H1 (cell line): ENCODE data around the gene CMYA5. TPM values are rescaled to one million over a fixed set of nuclear protein-coding genes. Genes with fewer than 3 reads are reported as not detected.

Experiments used
- CTCF ChIA-PET: fragments of 300-600 bp; sonication (Branson Sonifier 250); formaldehyde crosslinking; loops from one replicate; lab custom pipeline; 2021; ENCODE audit not compliant: partially characterized antibody; lab: Charles Lee
- POLR2A ChIA-PET: fragments of 300-600 bp; sonication (Branson Sonifier 250); formaldehyde crosslinking; loops from one replicate; lab custom pipeline; 2021; ENCODE audit warnings: inconsistent platforms; ENCODE audit not compliant: partially characterized antibody; lab: Charles Lee
- DNase-seq, 2 experiments: peaks; one replicate each; pipeline versions ENCODE4 v3.0.0 to v3.0.0-alpha.2; 2010 to 2022; ENCODE audit warnings: low spot score in 2 of 2, low read depth in 1 of 2, mixed read lengths in 1 of 2
- FAIRE-seq: peaks from 2 replicates; lab custom pipeline; 2011; peaks lifted over from hg19 to GRCh38; lab: Jason Lieb, UNC
- H2AFZ ChIP-seq: 2 replicates; pipeline ENCODE4 v1.8.1; 2012; ENCODE audit warnings: low read length, inconsistent platforms
- H2AK5ac ChIP-seq: 2 replicates; pipeline ENCODE4 v1.6.1; 2013; ENCODE audit warnings: low read depth, low read length
- H2BK120ac ChIP-seq: replicated peaks from 2 replicates; pipeline ENCODE3; 2013; ENCODE audit warnings: low read depth, low read length, inconsistent platforms
- H2BK12ac ChIP-seq: 2 replicates; pipeline ENCODE4 v1.6.1; 2013; ENCODE audit warnings: low read depth, low read length
- H2BK15ac ChIP-seq: 2 replicates; pipeline ENCODE4 v1.6.1; 2013; ENCODE audit warnings: low read length
- H2BK20ac ChIP-seq: 2 replicates; pipeline ENCODE4 v1.6.1; 2013; ENCODE audit warnings: low read length
- H2BK5ac ChIP-seq: 2 replicates; pipeline ENCODE4 v1.6.1; 2013; ENCODE audit warnings: low read depth, low read length
- H3K14ac ChIP-seq: 2 replicates; pipeline ENCODE4 v1.6.1; 2013; ENCODE audit warnings: inconsistent platforms; ENCODE audit not compliant: insufficient read length
- H3K18ac ChIP-seq: 2 replicates; pipeline ENCODE4 v1.6.1; 2013; ENCODE audit warnings: low read length; ENCODE audit errors: extremely low read depth
- H3K23ac ChIP-seq: 2 replicates; pipeline ENCODE4 v1.6.1; 2013; ENCODE audit warnings: inconsistent platforms; ENCODE audit not compliant: insufficient read length
- H3K23me2 ChIP-seq: 2 replicates; pipeline ENCODE4 v1.6.1; 2013; ENCODE audit warnings: low read depth, low read length
- H3K27ac ChIP-seq: 2 replicates; pipeline ENCODE4 v1.6.1; 2011; ENCODE audit warnings: low read depth, low read length, inconsistent platforms
- H3K27me3 ChIP-seq, 4 experiments: replicated peaks in 1 of 4; 1 replicate in 1 of 4; 2 replicates in 3 of 4; pipeline versions ENCODE4 v1.6.1 to v1.8.1; 2011 to 2013; ENCODE audit warnings: low read length in 3 of 4, mild to moderate bottlenecking in 3 of 4, inconsistent platforms in 2 of 4, mixed read lengths in 2 of 4, moderate library complexity in 1 of 4; ENCODE audit not compliant: control insufficient read depth in 3 of 4, insufficient read depth in 3 of 4; ENCODE audit errors: extremely low read depth in 1 of 4
- H3K36me3 ChIP-seq, 4 experiments: 2 replicates each; pipeline versions ENCODE4 v1.6.1 to v1.8.1; 2011 to 2013; ENCODE audit warnings: mild to moderate bottlenecking in 4 of 4, low read length in 3 of 4, moderate library complexity in 2 of 4, control low read depth in 1 of 4, inconsistent platforms in 1 of 4; ENCODE audit not compliant: insufficient read depth in 4 of 4, control insufficient read depth in 2 of 4
- H3K4ac ChIP-seq: replicated peaks from 2 replicates; pipeline ENCODE3; 2013; ENCODE audit warnings: low read length, low read depth, mixed read lengths, inconsistent platforms; ENCODE audit not compliant: insufficient read length
- H3K4me1 ChIP-seq, 4 experiments: replicated peaks in 1 of 4; 1 replicate in 1 of 4; 2 replicates in 3 of 4; pipeline versions ENCODE4 v1.6.1 to v1.8.1; 2011 to 2013; ENCODE audit warnings: low read length in 3 of 4, inconsistent platforms in 2 of 4, mixed read lengths in 1 of 4; ENCODE audit not compliant: insufficient read depth in 4 of 4, control insufficient read depth in 3 of 4
- H3K4me2 ChIP-seq, 2 experiments: 2 replicates each; pipeline versions ENCODE4 v1.6.1 to v1.8.1; 2011 to 2013; ENCODE audit warnings: low read depth in 2 of 2, low read length in 2 of 2, control low read depth in 1 of 2, inconsistent platforms in 1 of 2, mild to moderate bottlenecking in 1 of 2; ENCODE audit not compliant: insufficient read depth in 1 of 2
- H3K4me3 ChIP-seq, 4 experiments: fragments of 200-600, 300-600 bp in 1 of 4; sonication (generic), shearing (Covaris generic), sonication (Bioruptor Twin) in 1 of 4; 2 replicates each; pipeline versions ENCODE4 v1.5.1 to v1.8.1; 2011 to 2016; ENCODE audit warnings: low read length in 4 of 4, low read depth in 3 of 4, control low read depth in 2 of 4, inconsistent platforms in 2 of 4, mild to moderate bottlenecking in 2 of 4, mixed read lengths in 1 of 4, moderate library complexity in 1 of 4; ENCODE audit not compliant: insufficient read depth in 2 of 4; ENCODE audit errors: extremely low read depth in 1 of 4
- H3K56ac ChIP-seq: replicated peaks from 2 replicates; pipeline ENCODE3; 2013; ENCODE audit warnings: low read depth, mild to moderate bottlenecking, mixed read lengths, low read length, inconsistent platforms; ENCODE audit not compliant: insufficient read length
- H3K79me1 ChIP-seq: 2 replicates; pipeline ENCODE4 v1.6.1; 2013; ENCODE audit warnings: low read depth, low read length, control low read depth
- H3K79me2 ChIP-seq, 2 experiments: 2 replicates each; pipeline versions ENCODE4 v1.6.1 to v1.8.1; 2012 to 2013; ENCODE audit warnings: low read length in 2 of 2, mild to moderate bottlenecking in 2 of 2, inconsistent platforms in 1 of 2; ENCODE audit not compliant: insufficient read depth in 2 of 2, control insufficient read depth in 1 of 2
- H3K9ac ChIP-seq, 4 experiments: replicated peaks in 1 of 4; 1 replicate in 1 of 4; 2 replicates in 3 of 4; pipeline versions ENCODE4 v1.6.1 to v1.8.1; 2011 to 2013; ENCODE audit warnings: low read depth in 3 of 4, low read length in 3 of 4, control low read depth in 2 of 4, mild to moderate bottlenecking in 2 of 4, moderate library complexity in 2 of 4, inconsistent platforms in 1 of 4; ENCODE audit errors: extremely low read depth in 1 of 4
- H3K9me3 ChIP-seq, 2 experiments: 2 replicates each; pipeline versions ENCODE4 v1.6.1 to v1.8.1; 2012 to 2013; ENCODE audit warnings: mild to moderate bottlenecking in 2 of 2, moderate library complexity in 2 of 2, control low read depth in 1 of 2, inconsistent platforms in 1 of 2, low read depth in 1 of 2, low read length in 1 of 2, mixed read lengths in 1 of 2; ENCODE audit not compliant: insufficient read depth in 2 of 2
- H4K20me1 ChIP-seq, 2 experiments: replicated peaks in 1 of 2; 2 replicates each; pipeline versions ENCODE3 to v1.8.1; 2011 to 2013; ENCODE audit warnings: inconsistent platforms in 2 of 2, low read length in 2 of 2, mild to moderate bottlenecking in 1 of 2; ENCODE audit not compliant: insufficient read depth in 2 of 2, control insufficient read depth in 1 of 2
- H4K5ac ChIP-seq: 2 replicates; pipeline ENCODE4 v1.6.1; 2013; ENCODE audit warnings: low read length, low read depth, mixed read lengths, inconsistent platforms; ENCODE audit not compliant: insufficient read length
- H4K8ac ChIP-seq: 2 replicates; pipeline ENCODE4 v1.8.0; 2013; ENCODE audit warnings: mild to moderate bottlenecking, moderate library complexity, low read length, inconsistent platforms; ENCODE audit not compliant: insufficient read depth; ENCODE audit errors: extremely low read depth
- H4K91ac ChIP-seq: replicated peaks from 2 replicates; pipeline ENCODE3; 2013; ENCODE audit warnings: low read length, mixed read lengths, inconsistent platforms; ENCODE audit not compliant: insufficient read length
- CBX8 ChIP-seq: fragments of 300-800, 300-1000 bp; sonication (generic); IDR thresholded peaks from 2 replicates; pipeline ENCODE4 v1.7.1; 2016; ENCODE audit warnings: low read depth, low read length, borderline replicate concordance
- EZH2 ChIP-seq: fragments of 200-600 bp; sonication (generic); IDR thresholded peaks from 2 replicates; pipeline ENCODE4 v1.7.1; 2012; ENCODE audit warnings: low read depth, mild to moderate bottlenecking, moderate library complexity, low read length, inconsistent platforms; ENCODE audit not compliant: severe bottlenecking
- KDM4A ChIP-seq: IDR thresholded peaks from one replicate; pipeline ENCODE4 v1.7.1; 2012; ENCODE audit warnings: low read depth, mild to moderate bottlenecking, moderate library complexity, low read length, inconsistent platforms; ENCODE audit not compliant: severe bottlenecking
- POLR2AphosphoS5 ChIP-seq: IDR thresholded peaks from 2 replicates; pipeline ENCODE4 v1.6.1; 2011; ENCODE audit warnings: low read depth, low read length
- POU5F1 ChIP-seq: IDR thresholded peaks from 2 replicates; pipeline ENCODE4 v1.6.1; 2011; ENCODE audit warnings: low read depth, mild to moderate bottlenecking, low read length, moderate library complexity
- RAD21 ChIP-seq, 2 experiments: IDR thresholded peaks in 1 of 2; conservative IDR thresholded peaks in 1 of 2; 2 replicates each; pipeline ENCODE4 v1.6.1; 2011; ENCODE audit warnings: low read depth in 2 of 2, low read length in 2 of 2, improper control_type of control experiment in 1 of 2, inconsistent platforms in 1 of 2, mild to moderate bottlenecking in 1 of 2, moderate library complexity in 1 of 2
- SP4 ChIP-seq: IDR thresholded peaks from 2 replicates; pipeline ENCODE4 v1.6.1; 2012; ENCODE audit warnings: low read length, inconsistent platforms
- SRF ChIP-seq: IDR thresholded peaks from 2 replicates; pipeline ENCODE4 v1.6.1; 2011; ENCODE audit warnings: mild to moderate bottlenecking, low read depth, low read length, moderate library complexity
- TAF1 ChIP-seq: IDR thresholded peaks from 2 replicates; pipeline ENCODE4 v1.6.1; 2011; ENCODE audit warnings: mild to moderate bottlenecking, low read depth, low read length
- USF2 ChIP-seq: IDR thresholded peaks from 2 replicates; pipeline ENCODE4 v1.6.1; 2011; ENCODE audit warnings: low read length, improper control_type of control experiment
- YY1 ChIP-seq: IDR thresholded peaks from 2 replicates; pipeline ENCODE4 v1.6.1; 2011; ENCODE audit warnings: low read depth, mild to moderate bottlenecking, low read length
- WGBS, 2 experiments: shearing (Covaris generic) in 1 of 2; methylation state at CpG; one replicate each; pipeline versions ENCODE4 v1.1.6 to v1.1.7; 2013 to 2015; ENCODE audit warnings: low lambda C conversion rate in 2 of 2, mixed read lengths in 2 of 2, inconsistent platforms in 1 of 2, low coverage in 1 of 2, missing lambda C conversion rate in 1 of 2; ENCODE audit not compliant: insufficient replicate concordance in 2 of 2, insufficient coverage in 1 of 2, insufficient read length in 1 of 2; ENCODE audit errors: extremely low coverage in 1 of 2, missing lambda C conversion rate in 1 of 2; 5-methylcytosine and 5-hydroxymethylcytosine counted together
- polyA plus RNA-seq, 7 experiments: library from polyadenylated mRNA; depleted of rRNA in 3 of 7; stranded (reverse) in 5 of 7; unstranded in 2 of 7; fragments of >200 nt in 5 of 7; fragments of 200-250 nt in 2 of 7; gene quantifications; 1 replicate in 5 of 7; 2 replicates in 1 of 7; 4 replicates in 1 of 7; pipeline versions ENCODE4 v1.2.1 to v1.2.3, GENCODE V29; 2011 to 2013; ENCODE audit warnings: missing spikeins in 2 of 7, mixed read lengths in 2 of 7
- total RNA-seq: library from RNA; stranded (reverse); fragmentation: NEBNext Ultra II Directional; extraction: Animal tissue kit (Norgen Biotek cat#: 25700); gene quantifications from 2 replicates; pipeline ENCODE4 v1.2.1, GENCODE V29; 2021

CMYA5 gene
- total and polyA plus RNA-seq, 2 of the 8 experiments (the other 6 are each of a cell fraction or from before 2014, with no cell fraction given): 0.88 to 0.95 TPM

DNA sequence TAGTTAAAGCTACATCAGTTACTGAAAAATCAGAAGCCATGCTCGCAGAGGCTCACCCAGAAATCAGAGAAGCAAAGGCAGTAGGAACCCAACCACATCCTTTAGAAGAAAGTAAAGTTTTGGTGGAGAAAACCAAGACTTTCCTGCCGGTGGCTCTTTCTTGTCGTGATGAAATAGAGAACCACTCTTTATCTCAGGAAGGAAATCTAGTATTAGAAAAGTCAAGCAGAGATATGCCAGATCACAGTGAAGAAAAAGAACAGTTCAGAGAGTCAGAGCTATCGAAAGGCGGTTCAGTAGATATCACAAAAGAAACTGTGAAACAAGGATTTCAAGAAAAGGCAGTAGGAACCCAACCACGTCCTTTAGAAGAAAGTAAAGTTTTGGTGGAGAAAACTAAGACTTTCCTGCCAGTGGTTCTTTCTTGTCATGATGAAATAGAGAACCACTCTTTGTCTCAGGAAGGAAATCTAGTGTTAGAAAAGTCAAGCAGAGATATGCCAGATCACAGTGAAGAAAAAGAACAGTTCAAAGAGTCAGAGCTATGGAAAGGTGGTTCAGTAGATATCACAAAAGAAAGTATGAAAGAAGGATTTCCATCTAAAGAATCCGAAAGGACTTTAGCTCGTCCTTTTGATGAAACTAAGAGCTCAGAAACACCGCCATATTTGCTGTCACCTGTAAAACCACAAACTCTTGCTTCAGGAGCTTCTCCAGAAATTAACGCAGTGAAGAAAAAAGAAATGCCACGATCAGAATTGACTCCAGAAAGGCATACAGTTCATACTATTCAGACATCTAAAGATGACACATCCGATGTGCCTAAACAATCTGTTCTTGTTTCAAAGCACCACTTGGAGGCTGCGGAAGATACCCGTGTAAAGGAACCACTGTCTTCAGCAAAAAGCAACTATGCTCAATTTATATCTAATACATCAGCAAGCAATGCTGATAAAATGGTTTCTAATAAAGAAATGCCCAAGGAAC, 47.2 kb downstream of the CMYA5 start:
- Histone ChIP-seq H3K27me3 (0 out of 7 replicates have a peak, but pooled peaks cover 0 to 2% (median 0%) of the 10 kb centered on the region in 4 experiments), H3K9me3 (no peaks in the 10 kb centered on the region), H3K9ac (no peak overlapping the region), H3K18ac (no peak overlapping the region), H2BK15ac (no peak overlapping the region), H3K56ac (no peak overlapping the region), H3K4me3 (no peak overlapping the region), H3K14ac (no peak overlapping the region), H3K23ac (no peak overlapping the region), H4K20me1 (no peaks in the 10 kb centered on the region), H3K4me2 (no peak overlapping the region), H2BK12ac (no peak overlapping the region), H2AFZ (no peak overlapping the region), H2AK5ac (no peak overlapping the region), H4K8ac (no peak overlapping the region), H4K91ac (no peak overlapping the region), H3K27ac (no peak overlapping the region), H3K79me2 (no peaks in the 10 kb centered on the region), H2BK20ac (no peak overlapping the region), H2BK5ac (no peak overlapping the region), H3K4ac (no peak overlapping the region), H3K36me3 (no peaks in the 10 kb centered on the region), H3K23me2 (no peaks in the 10 kb centered on the region), H4K5ac (no peak overlapping the region), H3K79me1 (no peaks in the 10 kb centered on the region), H2BK120ac (no peak overlapping the region), H3K4me1 (no peaks in the 10 kb centered on the region)
- ChIA-PET POLR2A (no interaction called here), CTCF (interaction anchor here (1.1 kb wide), 1 partner anchor 142 kb away, joined by 4 read pairs; no protein-coding TSS in a partner anchor)
- WGBS, 2 experiments: 91% methylated on average over 14 of the region's 14 CpGs; no CpG with 5 or more reads in 1 of the 2 experiments
- FAIRE-seq (no peak), DNase-seq (no peak)
- TF ChIP-seq KDM4A (no peak), YY1 (no peak), POU5F1 (no peak), POLR2AphosphoS5 (no peak), TAF1 (no peak), SP4 (no peak), EZH2 (no peak), SRF (no peak), CBX8 (no peak), RAD21 (IDR thresholded peaks at IDR 0.05 in 1 of 2, conservative IDR thresholded peaks at IDR 0.05 in 1 of 2; ENCODE audit: low read depth in 2 of 2, low read length in 2 of 2) (no peak), USF2 (no peak)
